GM18873 (cell line): ENCODE results near the gene FCAMR.

Experiments
- ATAC-seq: cut with Tn5 transposase; IDR thresholded peaks from one replicate; pipeline ENCODE4 v1.9.1; 2021; ENCODE audit warnings: mild to moderate bottlenecking, moderate library complexity, moderate number of reproducible peaks; ENCODE audit not compliant: unreplicated experiment, low FRiP score

The FCAMR gene

GRCh38 chr1:206912445-206913095 is 57.7 kb downstream of the FCAMR start:
- no peak for ATAC-seq

GRCh38 chr1:206911064-206911663 is 59.1 kb downstream of the FCAMR start:
- no peak for ATAC-seq

- ATAC-seq, result no peak
Observed at GRCh38 chr1:206909883-206910318, 60.4 kb downstream of the FCAMR start.

- ATAC-seq, result no peak
Observed at GRCh38 chr1:206909161-206909882, 60.9 kb downstream of the FCAMR start.

- no peak for ATAC-seq
Observed at GRCh38 chr1:206908038-206908437, 62.2 kb downstream of the FCAMR start.
